HUES6 (cell line): ENCODE results near the gene GNB1L.

Experiments
- H3K27ac ChIP-seq: 2 replicates; pipeline ENCODE4 v1.7.0; 2013; ENCODE audit warnings: low read depth, mild to moderate bottlenecking, low read length, inconsistent platforms
- H3K27me3 ChIP-seq: 2 replicates; pipeline ENCODE4 v1.6.1; 2013; ENCODE audit warnings: low read length; ENCODE audit not compliant: control insufficient read depth, insufficient read depth
- H3K36me3 ChIP-seq: 2 replicates; pipeline ENCODE4 v1.6.1; 2013; ENCODE audit warnings: low read length; ENCODE audit not compliant: control insufficient read depth, insufficient read depth
- H3K4me1 ChIP-seq: 2 replicates; pipeline ENCODE4 v1.6.1; 2013; ENCODE audit warnings: low read length; ENCODE audit not compliant: control insufficient read depth, insufficient read depth
- H3K4me3 ChIP-seq: 2 replicates; pipeline ENCODE4 v1.5.1; 2013; ENCODE audit warnings: low read depth, low read length
- H3K9ac ChIP-seq: one replicate; pipeline ENCODE4 v1.6.1; 2013; ENCODE audit warnings: mild to moderate bottlenecking, low read length
- H3K9me3 ChIP-seq: 2 replicates; pipeline ENCODE4 v1.6.1; 2013; ENCODE audit warnings: low read depth, low read length; ENCODE audit not compliant: control insufficient read depth, insufficient read depth

Gene GNB1L

GRCh38 chr22:19809741-19810140 lies 44.9 kb downstream of the GNB1L start:
- H3K4me1 ChIP-seq, result peaks cover 6% of the 10 kb centered on the region; the same call in 1 of the 2 replicates
- H3K4me3 ChIP-seq, result no peak overlapping the region
- H3K27ac ChIP-seq, result no peak overlapping the region
- H3K9ac ChIP-seq, result no peak overlapping the region
- H3K9me3 ChIP-seq, result no peaks in the 10 kb centered on the region
- H3K36me3 ChIP-seq, result peaks cover 11% of the 10 kb centered on the region
- no peaks in the 10 kb centered on the region for H3K27me3 ChIP-seq

GRCh38 chr22:19808873-19809478 lies 45.7 kb downstream of the GNB1L start:
- no peak overlapping the region for H3K27ac ChIP-seq
- peaks cover 6% of the 10 kb centered on the region; the same call in 1 of the 2 replicates for H3K4me1 ChIP-seq
- H3K9me3 ChIP-seq, result no peaks in the 10 kb centered on the region
- no peaks in the 10 kb centered on the region for H3K27me3 ChIP-seq
- H3K4me3 ChIP-seq, result no peak overlapping the region
- H3K9ac ChIP-seq, result no peak overlapping the region
- H3K36me3 ChIP-seq, result peaks cover 11% of the 10 kb centered on the region

- peaks cover 6% of the 10 kb centered on the region; the same call in 1 of the 2 replicates for H3K4me1 ChIP-seq
- H3K4me3 ChIP-seq, result no peak overlapping the region
- no peaks in the 10 kb centered on the region for H3K27me3 ChIP-seq
- no peak overlapping the region for H3K27ac ChIP-seq
- H3K9me3 ChIP-seq, result no peaks in the 10 kb centered on the region
- no peak overlapping the region for H3K9ac ChIP-seq
- peaks cover 11% of the 10 kb centered on the region for H3K36me3 ChIP-seq
Measured at GRCh38 chr22:19807914-19808872, 46.5 kb downstream of the GNB1L start.

GRCh38 chr22:19807161-19807913 lies 47.3 kb downstream of the GNB1L start:
- H3K27me3 ChIP-seq, result no peaks in the 10 kb centered on the region
- no peak overlapping the region for H3K4me3 ChIP-seq
- H3K36me3 ChIP-seq, result peaks cover 8% of the 10 kb centered on the region
- H3K4me1 ChIP-seq, result peaks cover 6% of the 10 kb centered on the region; the same call in 1 of the 2 replicates
- H3K27ac ChIP-seq, result no peak overlapping the region
- no peak overlapping the region for H3K9ac ChIP-seq
- no peaks in the 10 kb centered on the region for H3K9me3 ChIP-seq

- Histone ChIP-seq H3K9ac (no peak overlapping the region), H3K4me3 (no peak overlapping the region), H3K36me3 (peaks cover 7% of the 10 kb centered on the region; the same call in 1 of the 2 replicates), H3K4me1 (peaks cover 6% of the 10 kb centered on the region; the same call in 1 of the 2 replicates), H3K27ac (peak overlapping the region; percentile 51; the same call in 1 of the 2 replicates), H3K9me3 (no peaks in the 10 kb centered on the region), H3K27me3 (no peaks in the 10 kb centered on the region)
Measured at GRCh38 chr22:19806213-19807160, 48.2 kb downstream of the GNB1L start.

- Histone ChIP-seq H3K4me3 (no peak overlapping the region), H3K27me3 (no peaks in the 10 kb centered on the region), H3K36me3 (peaks cover 7% of the 10 kb centered on the region; the same call in 1 of the 2 replicates), H3K27ac (peak overlapping the region; percentile 51; the same call in 1 of the 2 replicates), H3K4me1 (peaks cover 6% of the 10 kb centered on the region; the same call in 1 of the 2 replicates), H3K9me3 (no peaks in the 10 kb centered on the region), H3K9ac (no peak overlapping the region)
Measured at GRCh38 chr22:19805821-19806212, 48.9 kb downstream of the GNB1L start.

GRCh38 chr22:19803736-19804267 lies 50.9 kb downstream of the GNB1L start:
- H3K36me3 ChIP-seq, result peaks cover 7% of the 10 kb centered on the region
- no peaks in the 10 kb centered on the region for H3K27me3 ChIP-seq
- no peaks in the 10 kb centered on the region for H3K9me3 ChIP-seq
- H3K9ac ChIP-seq, result no peak overlapping the region
- H3K4me1 ChIP-seq, result peaks cover 6% of the 10 kb centered on the region; the same call in 1 of the 2 replicates
- H3K27ac ChIP-seq, result no peak overlapping the region
- no peak overlapping the region for H3K4me3 ChIP-seq

- Histone ChIP-seq H3K36me3 (peaks cover 7% of the 10 kb centered on the region), H3K9me3 (no peaks in the 10 kb centered on the region), H3K4me3 (no peak overlapping the region), H3K27me3 (no peaks in the 10 kb centered on the region), H3K27ac (no peak overlapping the region), H3K4me1 (peaks cover 6% of the 10 kb centered on the region; the same call in 1 of the 2 replicates), H3K9ac (no peak overlapping the region)
Measured at GRCh38 chr22:19802894-19803735, 51.6 kb downstream of the GNB1L start.
